ENCODE data around the gene CBX5.

DNA sequence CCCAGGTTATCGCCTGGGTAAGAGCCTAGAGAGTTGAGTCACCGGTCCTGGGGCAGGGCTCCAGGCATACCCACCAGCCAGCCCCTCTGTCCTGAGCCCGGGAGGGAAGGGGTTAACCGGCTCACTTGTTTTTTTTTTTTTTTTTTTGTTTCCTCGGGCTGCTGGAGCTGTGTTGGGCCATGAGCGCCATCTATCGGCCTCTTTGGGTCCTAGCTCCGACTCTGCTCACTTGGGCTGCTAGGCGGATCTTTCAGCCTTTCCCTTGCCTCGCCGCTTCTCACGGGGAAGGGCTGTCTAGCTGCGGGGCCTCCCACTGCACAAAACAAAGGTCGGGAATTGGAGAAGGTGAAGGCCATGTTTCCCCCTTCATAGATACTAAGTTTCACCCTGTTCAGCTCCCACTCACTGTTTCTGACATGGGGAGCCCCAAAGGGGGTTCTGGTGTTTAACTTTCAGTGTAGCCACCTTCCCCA lies 88.3 kb downstream of the CBX5 start:
- TF ChIP-seq, protein P1, sequence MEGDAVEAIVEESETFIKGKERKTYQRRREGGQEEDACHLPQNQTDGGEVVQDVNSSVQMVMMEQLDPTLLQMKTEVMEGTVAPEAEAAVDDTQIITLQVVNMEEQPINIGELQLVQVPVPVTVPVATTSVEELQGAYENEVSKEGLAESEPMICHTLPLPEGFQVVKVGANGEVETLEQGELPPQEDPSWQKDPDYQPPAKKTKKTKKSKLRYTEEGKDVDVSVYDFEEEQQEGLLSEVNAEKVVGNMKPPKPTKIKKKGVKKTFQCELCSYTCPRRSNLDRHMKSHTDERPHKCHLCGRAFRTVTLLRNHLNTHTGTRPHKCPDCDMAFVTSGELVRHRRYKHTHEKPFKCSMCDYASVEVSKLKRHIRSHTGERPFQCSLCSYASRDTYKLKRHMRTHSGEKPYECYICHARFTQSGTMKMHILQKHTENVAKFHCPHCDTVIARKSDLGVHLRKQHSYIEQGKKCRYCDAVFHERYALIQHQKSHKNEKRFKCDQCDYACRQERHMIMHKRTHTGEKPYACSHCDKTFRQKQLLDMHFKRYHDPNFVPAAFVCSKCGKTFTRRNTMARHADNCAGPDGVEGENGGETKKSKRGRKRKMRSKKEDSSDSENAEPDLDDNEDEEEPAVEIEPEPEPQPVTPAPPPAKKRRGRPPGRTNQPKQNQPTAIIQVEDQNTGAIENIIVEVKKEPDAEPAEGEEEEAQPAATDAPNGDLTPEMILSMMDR (IDR thresholded peaks at IDR 0.05; ENCODE audit: low read length), result peak; percentile 76
- no peak for TF ChIP-seq EZH2 (IDR thresholded peaks at IDR 0.05; ENCODE audit: borderline replicate concordance, low read length)
